ENCODE results near the gene NLRP5.

- no peak for TF ChIP-seq EZH2phosphoT487 (IDR thresholded peaks at IDR 0.05; ENCODE audit: borderline replicate concordance, low read length)
- no peak for TF ChIP-seq CTCF (IDR thresholded peaks at IDR 0.05; ENCODE audit: low read depth, low read length, poor library complexity, severe bottlenecking)
These were observed 101.3 kb downstream of the NLRP5 start for GRCh38 chr19:56087647-56088496.

Measured in DOHH2 (cell line).